ENCODE measurements around the gene TCP11L2.
A peak's percentile ranks its signal among the peaks of the same experiment; 100 is the strongest.

Gene TCP11L2

GRCh38 chr12:106297681-106298080, 4.9 kb upstream of the TCP11L2 start:
- CTCF ChIA-PET = interaction anchor here (1.1 to 3.0 kb wide), 3 partner anchors 15 to 74 kb away, joined by 3 to 9 read pairs (median 7); no protein-coding TSS in a partner anchor
- no peak overlapping the region for H3K27ac ChIP-seq (ENCODE audit: insufficient read depth in 1 of 2, low read depth in 1 of 2, low read length in 2 of 2, poor library complexity in 1 of 2, severe bottlenecking in 2 of 2)
- H3K27me3 ChIP-seq (replicated peaks in 2 of 5; ENCODE audit: control insufficient read depth in 4 of 5, insufficient read depth in 5 of 5, low read length in 4 of 5) = no peaks in the 10 kb centered on the region
- no peaks in the 10 kb centered on the region for H3K36me3 ChIP-seq (ENCODE audit: control insufficient read depth in 4 of 4, insufficient read depth in 4 of 4, low read length in 3 of 4)
- POLR2A ChIA-PET = interaction anchor here (0.6 kb wide), 1 partner anchor 513 kb away, joined by 4 read pairs; no protein-coding TSS in a partner anchor
- DNase-seq = no peak
- no peaks in the 10 kb centered on the region for H3K9me3 ChIP-seq (ENCODE audit: control extremely low read depth in 1 of 5, control insufficient read depth in 4 of 5, insufficient read depth in 2 of 5, low read depth in 1 of 5, low read length in 4 of 5)
- H3K4me1 ChIP-seq (ENCODE audit: control extremely low read depth in 1 of 4, control insufficient read depth in 4 of 4, insufficient read depth in 4 of 4, low read length in 3 of 4) = peaks cover 6 to 16% (median 12%) of the 10 kb centered on the region in 4 experiments
- H3K4me3 ChIP-seq (ENCODE audit: control insufficient read depth in 1 of 7, extremely low read depth in 1 of 7, insufficient read depth in 4 of 7, low read depth in 2 of 7, low read length in 6 of 7) = no peak overlapping the region

- 96% methylated on average over 3 of the region's 4 CpGs for WGBS (ENCODE audit: insufficient coverage)
- no peak overlapping the region for H3K27ac ChIP-seq (ENCODE audit: insufficient read depth in 1 of 2, low read depth in 1 of 2, low read length in 2 of 2, poor library complexity in 1 of 2, severe bottlenecking in 2 of 2)
- POLR2A ChIA-PET = no interaction called here
- H3K27me3 ChIP-seq (replicated peaks in 2 of 5; ENCODE audit: control insufficient read depth in 4 of 5, insufficient read depth in 5 of 5, low read length in 4 of 5) = no peaks in the 10 kb centered on the region
- H3K4me3 ChIP-seq (ENCODE audit: control insufficient read depth in 1 of 7, extremely low read depth in 1 of 7, insufficient read depth in 4 of 7, low read depth in 2 of 7, low read length in 6 of 7) = no peak overlapping the region
- CTCF ChIA-PET = interaction anchor here (1.5 kb wide), 1 partner anchor 15 kb away, joined by 4 read pairs; no protein-coding TSS in a partner anchor
- H3K36me3 ChIP-seq (ENCODE audit: control insufficient read depth in 4 of 4, insufficient read depth in 4 of 4, low read length in 3 of 4) = no peaks in the 10 kb centered on the region
- H3K4me1 ChIP-seq (ENCODE audit: control extremely low read depth in 1 of 4, control insufficient read depth in 4 of 4, insufficient read depth in 4 of 4, low read length in 3 of 4) = peaks cover 7 to 27% (median 22%) of the 10 kb centered on the region in 4 experiments
- DNase-seq = peak in 1 of 3 donors; percentile 24
- H3K9me3 ChIP-seq (ENCODE audit: control extremely low read depth in 1 of 5, control insufficient read depth in 4 of 5, insufficient read depth in 2 of 5, low read depth in 1 of 5, low read length in 4 of 5) = no peaks in the 10 kb centered on the region
Observed at GRCh38 chr12:106299202-106299774, 3.2 kb upstream of the TCP11L2 start.

- Histone ChIP-seq H3K27ac (ENCODE audit: insufficient read depth in 1 of 2, low read depth in 1 of 2, low read length in 2 of 2, poor library complexity in 1 of 2, severe bottlenecking in 2 of 2) (no peak overlapping the region), H3K4me3 (ENCODE audit: control insufficient read depth in 1 of 7, extremely low read depth in 1 of 7, insufficient read depth in 4 of 7, low read depth in 2 of 7, low read length in 6 of 7) (no peak overlapping the region), H3K9me3 (ENCODE audit: control extremely low read depth in 1 of 5, control insufficient read depth in 4 of 5, insufficient read depth in 2 of 5, low read depth in 1 of 5, low read length in 4 of 5) (no peaks in the 10 kb centered on the region), H3K36me3 (ENCODE audit: control insufficient read depth in 4 of 4, insufficient read depth in 4 of 4, low read length in 3 of 4) (peaks cover 0 to 11% (median 3%) of the 10 kb centered on the region in 4 experiments), H3K4me1 (ENCODE audit: control extremely low read depth in 1 of 4, control insufficient read depth in 4 of 4, insufficient read depth in 4 of 4, low read length in 3 of 4) (peaks cover 11 to 36% (median 31%) of the 10 kb centered on the region in 4 experiments), H3K27me3 (replicated peaks in 2 of 5; ENCODE audit: control insufficient read depth in 4 of 5, insufficient read depth in 5 of 5, low read length in 4 of 5) (no peaks in the 10 kb centered on the region)
- ChIA-PET CTCF (interaction anchor here (0.9 to 2.5 kb wide), 4 partner anchors 8 to 74 kb away, joined by 5 to 13 read pairs (median 6); no protein-coding TSS in a partner anchor), POLR2A (interaction anchor here (0.6 kb wide), 1 partner anchor 59 kb away, joined by 3 read pairs; no protein-coding TSS in a partner anchor)
- 100% methylated on average over 1 of the region's 1 CpG for WGBS (ENCODE audit: insufficient coverage)
- DNase-seq = peak in 2 of 3 donors; percentile 27 to 45
Observed at GRCh38 chr12:106300761-106301160, 1.8 kb upstream of the TCP11L2 start.

GRCh38 chr12:106301241-106301610, 1.3 kb upstream of the TCP11L2 start:
- POLR2A ChIA-PET = no interaction called here
- Histone ChIP-seq H3K9me3 (ENCODE audit: control extremely low read depth in 1 of 5, control insufficient read depth in 4 of 5, insufficient read depth in 2 of 5, low read depth in 1 of 5, low read length in 4 of 5) (no peaks in the 10 kb centered on the region), H3K27ac (ENCODE audit: insufficient read depth in 1 of 2, low read depth in 1 of 2, low read length in 2 of 2, poor library complexity in 1 of 2, severe bottlenecking in 2 of 2) (peak overlapping the region; percentile 56 to 86), H3K36me3 (ENCODE audit: control insufficient read depth in 4 of 4, insufficient read depth in 4 of 4, low read length in 3 of 4) (peaks cover 0 to 11% (median 3%) of the 10 kb centered on the region in 4 experiments), H3K4me3 (ENCODE audit: control insufficient read depth in 1 of 7, extremely low read depth in 1 of 7, insufficient read depth in 4 of 7, low read depth in 2 of 7, low read length in 6 of 7) (peak overlapping the region in 3 of 7 experiments; percentile 72 to 81 (median 74)), H3K4me1 (ENCODE audit: control extremely low read depth in 1 of 4, control insufficient read depth in 4 of 4, insufficient read depth in 4 of 4, low read length in 3 of 4) (peaks cover 11 to 40% (median 33%) of the 10 kb centered on the region in 4 experiments), H3K27me3 (replicated peaks in 2 of 5; ENCODE audit: control insufficient read depth in 4 of 5, insufficient read depth in 5 of 5, low read length in 4 of 5) (no peaks in the 10 kb centered on the region)
- CTCF ChIA-PET = interaction anchor here (0.7 to 2.5 kb wide), 6 partner anchors 8 to 75 kb away, joined by 3 to 13 read pairs (median 5); no protein-coding TSS in a partner anchor
- no peak for DNase-seq
- WGBS (ENCODE audit: insufficient coverage) = no CpG with 5 or more reads among the region's 1 CpG

- H3K4me1 ChIP-seq (ENCODE audit: control extremely low read depth in 1 of 4, control insufficient read depth in 4 of 4, insufficient read depth in 4 of 4, low read length in 3 of 4) = peaks cover 14 to 46% (median 36%) of the 10 kb centered on the region in 4 experiments
- H3K4me3 ChIP-seq (ENCODE audit: control insufficient read depth in 1 of 7, extremely low read depth in 1 of 7, insufficient read depth in 4 of 7, low read depth in 2 of 7, low read length in 6 of 7) = peak overlapping the region in 6 of 7 experiments; percentile 66 to 81 (median 70)
- DNase-seq = peak; percentile 88 to 97 (median 93)
- H3K36me3 ChIP-seq (ENCODE audit: control insufficient read depth in 4 of 4, insufficient read depth in 4 of 4, low read length in 3 of 4) = peaks cover 0 to 11% (median 3%) of the 10 kb centered on the region in 4 experiments
- H3K9me3 ChIP-seq (ENCODE audit: control extremely low read depth in 1 of 5, control insufficient read depth in 4 of 5, insufficient read depth in 2 of 5, low read depth in 1 of 5, low read length in 4 of 5) = no peaks in the 10 kb centered on the region
- WGBS (ENCODE audit: insufficient coverage) = under 1% methylated on average over 22 of the region's 32 CpGs
- POLR2A ChIA-PET = interaction anchor here (0.6 kb wide), 1 partner anchor 172 kb away, joined by 3 read pairs; no protein-coding TSS in a partner anchor
- H3K27me3 ChIP-seq (replicated peaks in 2 of 5; ENCODE audit: control insufficient read depth in 4 of 5, insufficient read depth in 5 of 5, low read length in 4 of 5) = no peaks in the 10 kb centered on the region
- H3K27ac ChIP-seq (ENCODE audit: insufficient read depth in 1 of 2, low read depth in 1 of 2, low read length in 2 of 2, poor library complexity in 1 of 2, severe bottlenecking in 2 of 2) = peak overlapping the region; percentile 56 to 86
- CTCF ChIA-PET = interaction anchor here (0.7 to 2.5 kb wide), 5 partner anchors 8 to 75 kb away, joined by 3 to 13 read pairs (median 5); no protein-coding TSS in a partner anchor
Observed at GRCh38 chr12:106301611-106302321, 767 bp upstream of the TCP11L2 start.

GRCh38 chr12:106303202-106303820, 778 bp downstream of the TCP11L2 start:
- Histone ChIP-seq H3K36me3 (ENCODE audit: control insufficient read depth in 4 of 4, insufficient read depth in 4 of 4, low read length in 3 of 4) (peaks cover 0 to 15% (median 4%) of the 10 kb centered on the region in 4 experiments), H3K27ac (ENCODE audit: insufficient read depth in 1 of 2, low read depth in 1 of 2, low read length in 2 of 2, poor library complexity in 1 of 2, severe bottlenecking in 2 of 2) (peak overlapping the region; percentile 99), H3K4me1 (ENCODE audit: control extremely low read depth in 1 of 4, control insufficient read depth in 4 of 4, insufficient read depth in 4 of 4, low read length in 3 of 4) (peaks cover 20 to 48% (median 36%) of the 10 kb centered on the region in 4 experiments), H3K9me3 (ENCODE audit: control extremely low read depth in 1 of 5, control insufficient read depth in 4 of 5, insufficient read depth in 2 of 5, low read depth in 1 of 5, low read length in 4 of 5) (no peaks in the 10 kb centered on the region), H3K27me3 (replicated peaks in 2 of 5; ENCODE audit: control insufficient read depth in 4 of 5, insufficient read depth in 5 of 5, low read length in 4 of 5) (no peaks in the 10 kb centered on the region), H3K4me3 (ENCODE audit: control insufficient read depth in 1 of 7, extremely low read depth in 1 of 7, insufficient read depth in 4 of 7, low read depth in 2 of 7, low read length in 6 of 7) (peak overlapping the region; percentile 85 to 98 (median 93))
- POLR2A ChIA-PET = interaction anchor here (0.7 to 1.1 kb wide), 2 partner anchors 54 to 1235 kb away, joined by 3 to 5 read pairs; partner anchors contain the start of gene POLR3B
- peak; percentile 88 to 97 (median 97) for DNase-seq
- WGBS (ENCODE audit: insufficient coverage) = 4% methylated on average over 12 of the region's 28 CpGs
- CTCF ChIA-PET = no interaction called here
